WTC11 (cell line): ENCODE results near the gene SPATA25. TPM values are rescaled to one million over a fixed set of nuclear protein-coding genes. Genes with fewer than 3 reads are reported as not detected.

Experiments
- ATAC-seq: fragments of 200-7000 bp; cut with Tn5 transposase; 2 replicates; pipeline ENCODE4 v1.10.0; 2021; ENCODE audit warnings: mild to moderate bottlenecking, moderate library complexity
- CTCF ChIA-PET: fragments of 300-600 bp; sonication (Branson Sonifier 250); formaldehyde crosslinking; loops from one replicate; lab custom pipeline; 2021; ENCODE audit warnings: antibody characterized with exemption; lab: Charles Lee
- POLR2A ChIA-PET: fragments of 350-600 bp; sonication (Branson Sonifier 250); formaldehyde crosslinking; loops from one replicate; lab custom pipeline; 2021; ENCODE audit warnings: antibody characterized with exemption; lab: Charles Lee
- DNase-seq: peaks from one replicate; pipeline ENCODE4 v3.0.0; 2021; ENCODE audit warnings: low spot score
- H3K27ac Mint-ChIP-seq: 2 replicates; pipeline ENCODE4 v1.8.0; 2021; ENCODE audit warnings: mixed read lengths
- H3K27me3 Mint-ChIP-seq: 2 replicates; pipeline ENCODE4 v1.8.0; 2021; ENCODE audit warnings: low read depth, mild to moderate bottlenecking, moderate library complexity, mixed read lengths
- H3K36me3 Mint-ChIP-seq: 2 replicates; pipeline ENCODE4 v1.8.0; 2021; ENCODE audit warnings: mixed read lengths
- H3K4me1 Mint-ChIP-seq: 2 replicates; pipeline ENCODE4 v1.8.0; 2022; ENCODE audit warnings: mixed read lengths
- H3K4me3 Mint-ChIP-seq: 2 replicates; pipeline ENCODE4 v1.8.0; 2021; ENCODE audit warnings: mild to moderate bottlenecking, moderate library complexity, mixed read lengths
- H3K9me3 Mint-ChIP-seq: 2 replicates; pipeline ENCODE4 v1.8.0; 2021; ENCODE audit warnings: mixed read lengths
- AR ChIP-seq: fragments of 250-450 bp; sonication (Bioruptor Pico); IDR thresholded peaks from 2 replicates; pipeline ENCODE4 v1.9.0; 2021; ENCODE audit warnings: mild to moderate bottlenecking
- ARID4B ChIP-seq: sonication (generic); formaldehyde crosslinking; IDR thresholded peaks from 2 replicates; pipeline ENCODE4 v1.8.0; 2023; ENCODE audit warnings: missing genetic modification reagents, mild to moderate bottlenecking, borderline replicate concordance
- ATF2 ChIP-seq: sonication (generic); formaldehyde crosslinking; IDR thresholded peaks from 2 replicates; pipeline ENCODE4 v1.8.1; 2022; ENCODE audit warnings: low read depth, missing genetic modification reagents, borderline replicate concordance
- ATF3 ChIP-seq: sonication (generic); formaldehyde crosslinking; conservative IDR thresholded peaks from 2 replicates; pipeline ENCODE4 v1.8.1; 2022; ENCODE audit warnings: mild to moderate bottlenecking, missing genetic modification reagents
- CREB1 ChIP-seq: sonication (generic); formaldehyde crosslinking; IDR thresholded peaks from 2 replicates; pipeline ENCODE4 v1.8.0; 2023; ENCODE audit warnings: mild to moderate bottlenecking, missing genetic modification reagents
- CREM ChIP-seq: sonication (generic); formaldehyde crosslinking; IDR thresholded peaks from 2 replicates; pipeline ENCODE4 v1.8.1; 2022; ENCODE audit warnings: mild to moderate bottlenecking, missing genetic modification reagents, moderate library complexity
- E2F5 ChIP-seq: sonication (generic); formaldehyde crosslinking; IDR thresholded peaks from 2 replicates; pipeline ENCODE4 v1.8.1; 2022; ENCODE audit warnings: mild to moderate bottlenecking, moderate library complexity, missing genetic modification reagents
- ERG ChIP-seq: fragments of 250-450 bp; sonication (Bioruptor Pico); IDR thresholded peaks from 2 replicates; pipeline ENCODE4 v1.8.0; 2021; ENCODE audit warnings: mild to moderate bottlenecking
- FOXJ3 ChIP-seq: sonication (generic); formaldehyde crosslinking; IDR thresholded peaks from 2 replicates; pipeline ENCODE4 v1.9.0; 2021; ENCODE audit warnings: missing genetic modification reagents, mild to moderate bottlenecking, borderline replicate concordance
- FOXK1 ChIP-seq: sonication (generic); formaldehyde crosslinking; IDR thresholded peaks from 2 replicates; pipeline ENCODE4 v1.8.0; 2022; ENCODE audit warnings: mild to moderate bottlenecking, moderate library complexity, missing genetic modification reagents
- GABPB1 ChIP-seq: sonication (generic); formaldehyde crosslinking; IDR thresholded peaks from 2 replicates; pipeline ENCODE4 v1.8.1; 2023; ENCODE audit warnings: mild to moderate bottlenecking, missing genetic modification reagents
- GRHL2 ChIP-seq: fragments of 250-450 bp; sonication (Bioruptor Pico); IDR thresholded peaks from 2 replicates; pipeline ENCODE4 v1.8.0; 2022; ENCODE audit warnings: mild to moderate bottlenecking, moderate library complexity; ENCODE audit not compliant: insufficient replicate concordance, severe bottlenecking
- IRF2 ChIP-seq: sonication (generic); formaldehyde crosslinking; IDR thresholded peaks from 2 replicates; pipeline ENCODE4 v1.8.0; 2022; ENCODE audit warnings: low read depth, missing genetic modification reagents, borderline replicate concordance
- NFYB ChIP-seq: sonication (generic); formaldehyde crosslinking; conservative IDR thresholded peaks from 2 replicates; pipeline ENCODE4 v1.8.0; 2022; ENCODE audit warnings: low read depth, missing genetic modification reagents
- RELA ChIP-seq: sonication (generic); formaldehyde crosslinking; IDR thresholded peaks from 2 replicates; pipeline ENCODE4 v1.8.1; 2022; ENCODE audit warnings: missing genetic modification reagents, mild to moderate bottlenecking, borderline replicate concordance
- RORB ChIP-seq: fragments of 250-450 bp; sonication (Bioruptor Pico); IDR thresholded peaks from 2 replicates; pipeline ENCODE4 v1.9.0; 2021; ENCODE audit warnings: mild to moderate bottlenecking
- SMAD4 ChIP-seq: sonication (generic); formaldehyde crosslinking; IDR thresholded peaks from 2 replicates; pipeline ENCODE4 v1.8.0; 2022; ENCODE audit warnings: mild to moderate bottlenecking, missing genetic modification reagents
- SOX15 ChIP-seq: fragments of 250-450 bp; sonication (Bioruptor Pico); IDR thresholded peaks from 2 replicates; pipeline ENCODE4 v1.9.0; 2021; ENCODE audit warnings: mild to moderate bottlenecking
- TEAD1 ChIP-seq: sonication (generic); formaldehyde crosslinking; IDR thresholded peaks from 2 replicates; pipeline ENCODE4 v1.8.0; 2022; ENCODE audit warnings: mild to moderate bottlenecking, missing genetic modification reagents
- TEAD4 ChIP-seq: sonication (generic); formaldehyde crosslinking; IDR thresholded peaks from 2 replicates; pipeline ENCODE4 v1.8.0; 2022; ENCODE audit warnings: mild to moderate bottlenecking, missing genetic modification reagents
- ZNF219 ChIP-seq: sonication (generic); formaldehyde crosslinking; IDR thresholded peaks from 2 replicates; pipeline ENCODE4 v1.8.0; 2023; ENCODE audit warnings: missing genetic modification reagents, mild to moderate bottlenecking, borderline replicate concordance
- ZNF263 ChIP-seq: sonication (generic); formaldehyde crosslinking; IDR thresholded peaks from 2 replicates; pipeline ENCODE4 v1.8.1; 2022; ENCODE audit warnings: low read depth, mild to moderate bottlenecking, moderate library complexity, missing genetic modification reagents
- ZNF396 ChIP-seq: fragments of 250-450 bp; sonication (Bioruptor Pico); IDR thresholded peaks from 2 replicates; pipeline ENCODE4 v1.8.0; 2021; ENCODE audit warnings: mild to moderate bottlenecking, moderate library complexity, borderline replicate concordance
- total RNA-seq: library from RNA; stranded (reverse); gene quantifications from 3 replicates; pipeline ENCODE4 v1.2.3, GENCODE V29; 2021

The SPATA25 gene
- total RNA-seq, 1 experiment from 2014 or later = 3.7 TPM

GRCh38 chr20:45840700-45841198 is 46.7 kb downstream of the SPATA25 start:
- ATAC-seq (no peak; the same call in 1 of the 2 replicates), DNase-seq (no peak)
- H3K9me3 Mint-ChIP-seq = no peaks in the 10 kb centered on the region
- no peaks in the 10 kb centered on the region for H3K27me3 Mint-ChIP-seq
- H3K4me1 Mint-ChIP-seq = no peaks in the 10 kb centered on the region; the same call in 1 of the 2 replicates
- H3K36me3 Mint-ChIP-seq = peaks cover 26% of the 10 kb centered on the region
- no peak overlapping the region for H3K27ac Mint-ChIP-seq
- no peak for TF ChIP-seq ATF2 (CRISPR knock-in tag)
- no peak for TF ChIP-seq RORB (CRISPR knock-in tag)
- no peak for TF ChIP-seq E2F5 (CRISPR knock-in tag)
- TF ChIP-seq ZNF263 = no peak
- no peak for TF ChIP-seq ERG (CRISPR knock-in tag)
- no peak for TF ChIP-seq ZNF396 (CRISPR knock-in tag)
- TF ChIP-seq GRHL2 = no peak
- no peak for TF ChIP-seq CREM (CRISPR knock-in tag)
- no peak for TF ChIP-seq ARID4B (CRISPR knock-in tag)
- TF ChIP-seq TEAD1 (CRISPR knock-in tag) = no peak
- TF ChIP-seq ZNF219 (CRISPR knock-in tag) = no peak
- TF ChIP-seq ATF3 (CRISPR knock-in tag) = no peak
- no peak for TF ChIP-seq GABPB1 (CRISPR knock-in tag)
- TF ChIP-seq RELA (CRISPR knock-in tag) = no peak
- POLR2A ChIA-PET = interaction anchor here (0.7 to 1.5 kb wide), 2 partner anchors 40 to 94 kb away, joined by 4 read pairs; partner anchors contain the start of genes PCIF1 and ZSWIM1
- CTCF ChIA-PET = interaction anchor here (0.7 to 2.6 kb wide), 7 partner anchors 17 to 167 kb away, joined by 3 to 17 read pairs (median 4); partner anchors contain the start of gene ZSWIM1
- H3K4me3 Mint-ChIP-seq = no peak overlapping the region

- no peak overlapping the region for H3K27ac Mint-ChIP-seq
- ATAC-seq (no peak), DNase-seq (no peak)
- ChIA-PET CTCF (no interaction called here), POLR2A (no interaction called here)
- H3K9me3 Mint-ChIP-seq = no peaks in the 10 kb centered on the region
- peaks cover 18% of the 10 kb centered on the region for H3K4me1 Mint-ChIP-seq
- no peak overlapping the region for H3K4me3 Mint-ChIP-seq
- no peaks in the 10 kb centered on the region for H3K27me3 Mint-ChIP-seq
- peaks cover 3% of the 10 kb centered on the region; the same call in 1 of the 2 replicates for H3K36me3 Mint-ChIP-seq
- TF ChIP-seq NFYB (CRISPR knock-in tag) = no peak
- TF ChIP-seq SMAD4 (CRISPR knock-in tag) = no peak
- TF ChIP-seq SOX15 = no peak
- no peak for TF ChIP-seq FOXK1 (CRISPR knock-in tag)
- TF ChIP-seq AR (CRISPR knock-in tag) = no peak
- TF ChIP-seq IRF2 (CRISPR knock-in tag) = no peak
- no peak for TF ChIP-seq RORB (CRISPR knock-in tag)
- no peak for TF ChIP-seq TEAD4 (CRISPR knock-in tag)
- TF ChIP-seq GRHL2 = no peak
- TF ChIP-seq FOXJ3 (CRISPR knock-in tag) = no peak
- TF ChIP-seq CREB1 (CRISPR knock-in tag) = no peak
- no peak for TF ChIP-seq ZNF219 (CRISPR knock-in tag)
Measured at GRCh38 chr20:45836841-45837240, 50.6 kb downstream of the SPATA25 start.
